A549 (cell line): ENCODE results near the gene CYP3A4. TPM values are rescaled to one million over a fixed set of nuclear protein-coding genes. Genes with fewer than 3 reads are reported as not detected.

Experiments
- ATAC-seq, 2 experiments: fragments of 200-7000 bp in 1 of 2; fragments of >200 bp in 1 of 2; cut with Nextera tagmentation in 1 of 2; cut with Tn5 transposase in 1 of 2; 3 replicates each; pipeline versions ENCODE4 v1.8.0 to v1.9.1; 2018 to 2020; ENCODE audit warnings: mild to moderate bottlenecking in 1 of 2, moderate library complexity in 1 of 2
- CTCF ChIA-PET: fragments of 300-600 bp; sonication (Branson Sonifier 250); formaldehyde crosslinking; extraction: SDS; loops from one replicate; lab custom pipeline; 2021; ENCODE audit warnings: antibody characterized with exemption, inconsistent platforms; lab: Yijun Ruan, JAX
- POLR2A ChIA-PET: fragments of 350-600 bp; formaldehyde crosslinking; extraction: SDS; loops from one replicate; lab custom pipeline; 2021; ENCODE audit warnings: antibody characterized with exemption, inconsistent platforms; lab: Yijun Ruan, JAX
- DNase-seq, 2 experiments: peaks; one replicate each; pipeline versions ENCODE4 v3.0.0 to v3.0.0-alpha.2; 2011 to 2016; ENCODE audit warnings: low read depth in 1 of 2, low spot score in 1 of 2
- FAIRE-seq: peaks from 2 replicates; lab custom pipeline; 2011; peaks lifted over from hg19 to GRCh38; lab: Jason Lieb, UNC
- H3K27ac ChIP-seq, 2 experiments: fragments of >200 bp; sonication (Bioruptor Twin); formaldehyde crosslinking; 3 replicates each; pipeline ENCODE4 v1.5.1; 2016 to 2017
- H3K4me1 ChIP-seq: fragments of >200 bp; sonication (Bioruptor Twin); formaldehyde crosslinking; 3 replicates; pipeline ENCODE4 v1.6.1; 2016
- H3K4me2 ChIP-seq: fragments of >200 bp; sonication (Bioruptor Twin); formaldehyde crosslinking; 3 replicates; pipeline ENCODE4 v1.6.1; 2016
- H3K4me3 ChIP-seq: fragments of >200 bp; sonication (Bioruptor Twin); formaldehyde crosslinking; 3 replicates; pipeline ENCODE4 v1.5.1; 2016
- H3K9me3 ChIP-seq: fragments of >200 bp; sonication (Bioruptor Twin); formaldehyde crosslinking; 3 replicates; pipeline ENCODE4 v1.6.1; 2016
- ATOH8 ChIP-seq: fragments of 250-450 bp; sonication (Bioruptor Pico); IDR thresholded peaks from 2 replicates; pipeline ENCODE4 v1.5.0; 2020; ENCODE audit warnings: low read depth, mild to moderate bottlenecking, moderate library complexity
- BHLHE40 ChIP-seq: IDR thresholded peaks from 2 replicates; pipeline ENCODE4 v1.6.1; 2012; ENCODE audit warnings: low read depth, low read length, inconsistent platforms
- CBX2 ChIP-seq: fragments of 200-600 bp; sonication (generic); IDR thresholded peaks from 2 replicates; pipeline ENCODE4 v1.6.1; 2016; ENCODE audit warnings: low read depth, mild to moderate bottlenecking, borderline replicate concordance
- CBX8 ChIP-seq: fragments of 200-600 bp; sonication (generic); IDR thresholded peaks from 2 replicates; pipeline ENCODE4 v1.6.1; 2016
- FOSB ChIP-seq: fragments of 250-450 bp; sonication (Bioruptor Pico); IDR thresholded peaks from 2 replicates; pipeline ENCODE4 v1.5.0; 2020; ENCODE audit warnings: mild to moderate bottlenecking, moderate library complexity
- FOSL2 ChIP-seq, 2 experiments: fragments of 450-650 bp in 1 of 2; fragments of >200 bp in 1 of 2; sonication (Bioruptor Twin) in 1 of 2; formaldehyde crosslinking; IDR thresholded peaks; 2 replicates each; pipeline versions ENCODE4 v1.5.0 to v1.6.1; 2016 to 2020; ENCODE audit warnings: mild to moderate bottlenecking in 1 of 2, moderate library complexity in 1 of 2
- GATA3 ChIP-seq: IDR thresholded peaks from 2 replicates; pipeline ENCODE4 v1.6.1; 2012; ENCODE audit warnings: borderline replicate concordance
- HEYL ChIP-seq: fragments of 250-450 bp; sonication (Bioruptor Pico); IDR thresholded peaks from 2 replicates; pipeline ENCODE4 v1.8.0; 2021; ENCODE audit warnings: mild to moderate bottlenecking, moderate library complexity
- HMGXB4 ChIP-seq: fragments of 250-450 bp; sonication (Bioruptor Pico); IDR thresholded peaks from 2 replicates; pipeline ENCODE4 v1.5.0; 2021; ENCODE audit warnings: mild to moderate bottlenecking, moderate library complexity, borderline replicate concordance
- HOXA7 ChIP-seq: fragments of 250-450 bp; sonication (Bioruptor Pico); IDR thresholded peaks from 2 replicates; pipeline ENCODE4 v1.5.0; 2020; ENCODE audit warnings: mild to moderate bottlenecking, moderate library complexity
- HOXB13 ChIP-seq: fragments of 250-450 bp; sonication (Bioruptor Pico); IDR thresholded peaks from 2 replicates; pipeline ENCODE4 v1.5.0; 2020; ENCODE audit warnings: low read depth, mild to moderate bottlenecking, moderate library complexity
- KDM5A ChIP-seq: fragments of 200-600 bp; sonication (generic); IDR thresholded peaks from 2 replicates; pipeline ENCODE4 v1.6.1; 2016; ENCODE audit warnings: antibody characterized with exemption, mild to moderate bottlenecking
- MAX ChIP-seq: IDR thresholded peaks from 2 replicates; pipeline ENCODE4 v1.6.1; 2012
- NR3C1 ChIP-seq: fragments of >200 bp; sonication (Bioruptor Twin); formaldehyde crosslinking; IDR thresholded peaks from 3 replicates; pipeline ENCODE4 v1.6.1; 2017
- PBX3 ChIP-seq: IDR thresholded peaks from 2 replicates; pipeline ENCODE4 v1.6.1; 2012
- POLR2AphosphoS2 ChIP-seq: conservative IDR thresholded peaks from 2 replicates; pipeline ENCODE4 v1.6.1; 2012; ENCODE audit warnings: low read length, improper control_type of control experiment, inconsistent platforms
- RAD21 ChIP-seq, 2 experiments: fragments of >200 bp in 1 of 2; sonication (Bioruptor Twin) in 1 of 2; formaldehyde crosslinking in 1 of 2; IDR thresholded peaks in 1 of 2; conservative IDR thresholded peaks in 1 of 2; 2 replicates in 1 of 2; 3 replicates in 1 of 2; pipeline ENCODE4 v1.6.1; 2012 to 2018; ENCODE audit warnings: inconsistent platforms in 1 of 2
- SMC3 ChIP-seq: fragments of >200 bp; sonication (Bioruptor Twin); formaldehyde crosslinking; IDR thresholded peaks from 3 replicates; pipeline ENCODE4 v1.6.1; 2018; ENCODE audit warnings: inconsistent platforms
- SREBF2 ChIP-seq: fragments of 450-650 bp; IDR thresholded peaks from 2 replicates; pipeline ENCODE4 v1.6.1; 2014; ENCODE audit warnings: mild to moderate bottlenecking, moderate library complexity
- TFCP2L1 ChIP-seq: fragments of 250-450 bp; sonication (Bioruptor Pico); IDR thresholded peaks from 2 replicates; pipeline ENCODE4 v1.5.0; 2021; ENCODE audit warnings: mild to moderate bottlenecking
- TP53 ChIP-seq: fragments of 250-450 bp; sonication (Bioruptor Pico); IDR thresholded peaks from 2 replicates; pipeline ENCODE4 v1.5.0; 2021; ENCODE audit warnings: mild to moderate bottlenecking, moderate library complexity
- USF2 ChIP-seq: fragments of 450-650 bp; IDR thresholded peaks from 2 replicates; pipeline ENCODE4 v1.6.1; 2014; ENCODE audit warnings: antibody characterized with exemption
- ZC3H11A ChIP-seq: fragments of 450-650 bp; IDR thresholded peaks from 2 replicates; pipeline ENCODE4 v1.6.1; 2014; ENCODE audit warnings: antibody characterized with exemption, mild to moderate bottlenecking
- ZNF302 ChIP-seq: fragments of 250-450 bp; sonication (Bioruptor Pico); IDR thresholded peaks from 2 replicates; pipeline ENCODE4 v1.9.0; 2021; ENCODE audit warnings: inconsistent platforms, mild to moderate bottlenecking, moderate library complexity
- WGBS: methylation state at CpG from one replicate; pipeline ENCODE4 v1.1.6; 2017; ENCODE audit errors: missing lambda C conversion rate; 5-methylcytosine and 5-hydroxymethylcytosine counted together
- polyA plus RNA-seq, 4 experiments: library from polyadenylated mRNA; depleted of rRNA in 3 of 4; stranded (reverse); fragments of >200 nt; fragmentation: RNase III in 1 of 4; extraction: RNeasy Plus Mini Kit Qiagen cat#74134 plus additional on column Dnase treatment in 1 of 4; gene quantifications; 2 replicates in 3 of 4; 3 replicates in 1 of 4; pipeline ENCODE4 v1.2.3, GENCODE V29; 2011 to 2017

CYP3A4 gene
- polyA plus RNA-seq, 2 of the 4 experiments (the other 2 are of a cell fraction) = 0.03 TPM; not detected in 1

- TF ChIP-seq USF2 = no peak
- TF ChIP-seq GATA3 = no peak
- TF ChIP-seq RAD21 (conservative IDR thresholded peaks at IDR 0.05 in 1 of 2, IDR thresholded peaks at IDR 0.05 in 1 of 2) = no peak
- TF ChIP-seq ZC3H11A = no peak
These were observed 40.1 kb upstream of the CYP3A4 start (continued) for GRCh38 chr7:99824091-99824490.

GRCh38 chr7:99822731-99823718 lies 39.0 kb upstream of the CYP3A4 start:
- no peak for FAIRE-seq
- POLR2A ChIA-PET = no interaction called here
- no peak for DNase-seq

GRCh38 chr7:99820408-99821027 lies 36.5 kb upstream of the CYP3A4 start:
- FAIRE-seq = no peak
- no peak overlapping the region for H3K27ac ChIP-seq
- no peak overlapping the region for H3K4me3 ChIP-seq
- CTCF ChIA-PET = interaction anchor here (1.2 to 1.5 kb wide), 2 partner anchors 11 to 20 kb away, joined by 3 read pairs; no protein-coding TSS in a partner anchor
- H3K4me2 ChIP-seq = no peak overlapping the region
- no peak for ATAC-seq
- DNase-seq = no peak
- H3K9me3 ChIP-seq = no peaks in the 10 kb centered on the region
- POLR2A ChIA-PET = no interaction called here
- WGBS = 45% methylated on average over 2 of the region's 2 CpGs
- H3K4me1 ChIP-seq = no peaks in the 10 kb centered on the region
- TF ChIP-seq BHLHE40 (no peak), HOXA7 (CRISPR knock-in tag) (no peak), CBX8 (no peak), HMGXB4 (CRISPR knock-in tag) (no peak), POLR2AphosphoS2 (no peak), NR3C1 (no peak), ZC3H11A (no peak), PBX3 (no peak), ZNF302 (CRISPR knock-in tag) (no peak), FOSB (CRISPR knock-in tag) (no peak), HOXB13 (CRISPR knock-in tag) (no peak), MAX (no peak), FOSL2 (IDR thresholded peaks at IDR 0.05) (no peak), FOSL2 (CRISPR knock-in tag; IDR thresholded peaks at IDR 0.05) (no peak), TFCP2L1 (CRISPR knock-in tag) (no peak)

More at GRCh38 chr7:99822731-99823718, 39.0 kb upstream of the CYP3A4 start:
- H3K9me3 ChIP-seq = no peaks in the 10 kb centered on the region
- no peak for TF ChIP-seq HOXA7 (CRISPR knock-in tag)
- no peak for TF ChIP-seq SREBF2
- TF ChIP-seq SMC3 = no peak
- no peak for TF ChIP-seq CBX2
- no peak for TF ChIP-seq USF2
- no peak for TF ChIP-seq GATA3
- no peak for TF ChIP-seq KDM5A
- TF ChIP-seq ATOH8 (CRISPR knock-in tag) = no peak
- TF ChIP-seq PBX3 = no peak
- no peak for TF ChIP-seq TP53 (CRISPR knock-in tag)
- TF ChIP-seq HEYL (CRISPR knock-in tag) = no peak
- CTCF ChIA-PET = interaction anchor here (1.6 kb wide), 1 partner anchor 12 kb away, joined by 3 read pairs; no protein-coding TSS in a partner anchor
- no peaks in the 10 kb centered on the region; the same call in 2 of the 3 replicates for H3K4me1 ChIP-seq
- no peak overlapping the region for H3K27ac ChIP-seq
- H3K4me3 ChIP-seq = no peak overlapping the region
- 45% methylated on average over 3 of the region's 4 CpGs for WGBS
- ATAC-seq = no peak
- no peak overlapping the region for H3K4me2 ChIP-seq
